Activated CD4-positive, alpha-beta T cell treated with anti-CD3 and anti-CD28 coated beads, Interleukin-2, amount 50 U/mL, for 16 hours (primary cell): ENCODE results near the gene ACP4.
"Not testable (repeated sequence)": the region's sequence is repeated elsewhere in the genome, so short reads cannot be mapped to it uniquely, and the experiment has no call there.

Experiments
- DNase-seq: peaks from one replicate; pipeline ENCODE4 v3.0.0-alpha.2; 2020

The ACP4 gene

DNA sequence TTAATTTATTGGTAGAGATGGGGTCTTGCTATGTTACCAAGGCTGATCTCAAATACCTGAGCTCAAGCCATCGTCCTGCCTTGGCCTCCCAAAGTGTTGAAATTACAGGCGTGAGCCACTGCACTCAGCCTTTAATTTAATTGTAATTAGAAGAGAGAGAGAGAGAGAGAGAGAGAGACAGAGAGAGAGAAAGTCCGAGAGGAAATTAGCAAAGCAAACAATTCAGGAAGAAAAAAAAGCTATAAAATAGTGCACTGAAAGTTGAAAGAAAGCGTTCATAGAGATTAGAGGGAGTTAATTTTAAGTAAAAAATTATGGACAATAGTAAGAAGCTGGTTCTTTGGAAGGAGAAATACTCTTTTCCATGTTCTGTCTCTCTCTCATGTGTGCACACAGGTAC, 13.0 kb upstream of the ACP4 start:
- no peak for DNase-seq

DNA sequence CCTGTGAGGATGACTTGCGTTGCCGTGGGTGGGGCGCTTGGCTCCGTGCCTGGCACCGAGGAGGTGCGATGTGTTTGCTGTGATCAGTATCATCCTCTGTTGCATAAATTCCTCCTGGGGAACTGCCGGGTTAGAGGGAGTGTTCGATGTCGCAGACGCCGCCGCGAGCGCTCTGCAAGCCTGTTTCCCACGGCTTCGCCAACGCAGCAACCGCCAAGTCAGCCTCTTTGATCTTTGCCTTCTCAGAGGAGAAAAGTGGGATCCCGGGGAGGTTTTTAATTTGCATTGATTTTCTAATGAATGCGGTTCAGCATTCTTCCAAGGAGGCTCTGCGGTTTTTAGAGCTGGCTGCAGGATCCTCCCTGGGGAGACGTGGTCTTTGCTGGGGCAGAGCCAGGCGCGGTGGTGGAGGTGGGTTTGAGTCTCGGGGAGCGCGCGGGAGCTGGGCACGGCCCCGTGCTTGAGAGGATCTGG, 12.3 kb upstream of the ACP4 start:
- no peak for DNase-seq

DNA sequence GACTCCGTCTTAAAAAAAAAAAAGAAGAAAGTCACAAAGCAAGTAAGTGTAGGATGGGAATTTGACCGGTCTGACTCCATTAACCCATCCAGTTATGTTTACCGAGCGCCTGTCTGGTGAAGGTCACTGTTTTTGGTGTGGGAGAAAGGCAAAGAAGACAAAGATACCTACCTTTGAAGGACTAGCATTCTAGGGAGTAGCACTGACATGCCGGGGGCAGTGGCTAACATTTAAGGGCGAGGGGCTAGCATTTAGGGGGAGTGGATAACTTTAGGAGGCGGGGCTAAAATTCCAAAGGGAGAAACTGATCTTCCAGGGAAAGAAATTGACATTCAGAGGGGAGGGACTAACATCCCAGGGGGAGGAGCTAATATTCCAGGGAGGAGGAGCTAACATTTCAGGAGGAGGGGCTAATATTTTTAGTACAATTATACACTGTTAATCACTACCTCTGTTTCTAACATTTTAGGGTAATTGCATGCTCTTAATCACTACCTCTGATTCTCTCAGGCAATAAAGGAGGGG, 11.2 kb upstream of the ACP4 start:
- no peak for DNase-seq

DNA sequence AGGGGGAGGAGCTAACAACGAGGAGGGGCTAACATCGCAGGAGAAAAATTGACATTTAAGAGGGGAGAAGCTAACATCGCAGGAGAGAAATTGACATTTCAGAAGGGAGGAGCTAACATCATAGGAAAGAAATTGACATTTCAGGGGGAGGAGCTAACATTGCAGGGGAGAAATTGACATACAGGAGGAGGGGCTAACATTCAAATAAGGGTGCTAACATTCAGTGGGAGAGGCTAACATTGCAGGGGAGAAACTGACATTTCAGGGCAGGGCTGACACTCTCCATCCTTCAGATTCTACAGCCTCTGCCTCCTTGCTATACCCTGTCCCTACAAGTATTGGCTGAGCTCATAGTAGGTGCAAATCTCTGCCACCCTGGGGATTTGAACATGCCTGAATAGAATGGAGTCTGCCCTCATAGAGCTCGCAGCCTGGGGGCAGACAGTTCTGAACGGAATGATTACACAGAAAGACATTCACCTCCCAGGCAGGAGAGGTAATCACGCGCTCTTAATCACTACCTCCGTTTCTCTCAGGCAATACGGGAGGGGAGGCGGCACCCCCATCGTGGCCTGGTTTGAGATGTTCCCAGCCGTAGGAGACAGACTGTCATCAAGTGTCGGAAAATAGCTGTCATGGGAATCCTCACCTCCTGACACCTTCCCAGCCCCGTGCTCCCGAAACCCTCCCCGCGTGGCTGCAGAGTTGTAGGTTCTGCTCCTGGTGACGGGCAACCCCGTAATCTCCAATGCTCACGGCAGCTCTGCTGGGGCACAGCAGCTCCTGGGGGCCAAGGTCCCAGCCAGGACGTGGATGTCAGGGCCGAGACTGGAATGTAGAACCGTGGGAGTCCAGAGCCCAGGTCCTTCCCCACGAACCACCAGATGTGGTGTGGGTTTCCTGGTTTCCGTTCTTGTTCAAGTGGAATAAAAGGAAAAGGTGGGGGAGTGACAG, 10.4 kb upstream of the ACP4 start:
- no peak for DNase-seq

DNA sequence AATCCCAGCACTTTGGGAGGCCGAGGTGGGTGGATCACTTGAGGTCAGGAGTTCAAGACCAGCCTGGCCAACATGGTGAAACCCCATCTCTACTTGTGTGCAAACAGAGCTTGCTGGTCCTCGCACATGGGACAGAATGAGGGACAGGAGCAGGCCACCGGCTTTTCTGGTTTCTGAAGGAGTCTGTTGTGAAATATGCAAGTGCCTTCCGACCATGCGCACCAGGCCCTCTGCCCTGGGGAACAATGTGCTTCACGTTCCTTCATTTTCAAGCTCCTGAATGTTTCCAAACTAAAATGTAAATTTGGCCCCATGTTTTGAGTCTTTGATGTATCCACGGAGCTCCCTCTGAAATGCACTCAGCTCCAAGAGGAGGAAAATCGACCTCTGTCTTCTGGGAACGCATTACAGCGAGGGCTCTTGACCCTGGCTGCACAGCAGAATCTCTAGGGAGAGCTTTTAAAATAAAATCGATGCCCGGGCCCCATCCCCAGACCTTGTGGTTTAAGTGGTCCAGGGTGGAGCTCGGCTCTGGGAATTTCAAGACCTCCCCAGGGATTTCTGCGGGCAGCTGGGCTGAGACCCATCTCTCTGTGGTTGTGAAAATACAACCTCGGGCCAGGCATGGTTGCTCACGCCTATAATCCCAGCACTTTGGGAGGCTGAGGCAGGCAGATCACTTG, 9.3 kb upstream of the ACP4 start:
- no peak for DNase-seq

DNA sequence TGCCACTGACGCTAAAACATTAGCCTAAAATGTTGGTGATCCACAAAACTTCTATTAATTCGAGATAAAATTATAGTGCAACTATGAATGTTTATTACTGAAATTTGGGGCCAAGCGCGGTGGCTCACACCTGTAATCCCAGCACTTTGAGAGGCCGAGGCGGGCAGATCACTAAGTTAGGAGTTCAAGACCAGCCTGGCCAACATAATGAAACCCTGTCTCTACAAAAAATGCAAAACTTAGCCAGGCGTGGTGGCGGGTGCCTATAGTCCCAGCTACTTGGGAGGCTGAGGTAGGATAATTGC, 6.4 kb upstream of the ACP4 start:
- DNase-seq = not testable (repeated sequence)

DNA sequence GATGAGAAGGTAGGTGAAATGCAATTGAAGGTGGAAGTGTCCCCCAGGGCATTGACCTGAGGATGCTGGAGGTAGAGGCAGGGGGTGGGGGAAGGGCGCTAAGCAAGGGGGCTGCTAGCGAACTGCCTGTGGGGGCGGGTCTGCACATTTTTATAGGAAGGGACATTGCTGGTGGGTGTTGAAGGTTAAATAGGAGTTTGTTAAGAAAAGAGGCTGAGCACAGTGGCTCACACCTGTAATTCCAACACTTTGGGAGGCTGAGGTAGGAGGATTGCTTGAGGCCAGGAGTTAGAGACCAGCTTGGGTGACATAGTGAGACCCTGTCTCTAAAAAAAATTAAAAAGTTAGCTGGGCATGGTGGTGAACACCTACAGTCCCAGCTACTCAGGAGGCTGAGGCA, 5.5 kb upstream of the ACP4 start:
- DNase-seq = no peak

DNA sequence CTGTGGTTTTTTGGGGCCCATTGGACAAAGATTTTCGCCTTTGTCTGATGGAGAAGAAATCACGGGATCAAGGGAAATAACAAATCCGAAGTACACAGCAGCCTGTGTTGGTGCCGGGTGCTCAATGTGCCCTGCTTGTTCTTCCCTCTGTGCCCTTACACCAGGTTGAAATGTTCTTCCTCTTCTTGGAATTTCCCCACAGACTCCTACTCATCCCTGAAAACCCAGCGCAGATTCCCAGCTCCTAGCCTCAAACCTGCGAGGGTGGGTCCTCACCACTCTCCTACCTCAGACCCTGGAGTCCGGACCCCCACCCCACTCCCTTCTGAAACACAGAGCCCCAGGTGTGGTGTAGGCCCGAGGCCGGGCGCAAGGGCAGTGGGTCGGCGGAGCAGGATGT, 4.9 kb upstream of the ACP4 start:
- no peak for DNase-seq

DNA sequence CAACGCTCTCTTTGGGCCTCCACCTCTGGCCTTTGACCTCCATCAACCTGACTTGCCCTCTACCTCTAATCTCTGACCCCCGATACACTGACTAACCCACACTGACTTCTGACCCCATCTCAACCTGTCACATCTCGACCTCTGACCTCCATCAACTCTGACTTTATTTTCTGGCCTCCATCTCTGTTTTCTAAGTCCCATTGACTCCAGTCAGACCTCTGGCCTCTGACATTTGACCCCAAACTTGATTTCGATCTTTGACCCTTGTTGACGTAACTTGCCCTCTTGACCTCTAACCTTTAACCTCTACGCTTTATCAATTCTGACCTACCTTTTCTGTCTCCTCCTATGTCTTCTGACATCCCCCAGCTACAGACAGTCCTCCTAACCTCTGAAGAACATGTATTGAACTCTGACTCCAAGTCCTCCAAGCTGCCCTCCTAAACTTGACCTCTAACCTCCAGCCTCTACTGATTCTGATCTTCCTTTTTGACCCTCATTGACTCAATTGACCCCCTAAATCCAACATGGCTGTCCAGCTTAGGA, 780 bp downstream of the ACP4 start:
- DNase-seq = no peak

DNA sequence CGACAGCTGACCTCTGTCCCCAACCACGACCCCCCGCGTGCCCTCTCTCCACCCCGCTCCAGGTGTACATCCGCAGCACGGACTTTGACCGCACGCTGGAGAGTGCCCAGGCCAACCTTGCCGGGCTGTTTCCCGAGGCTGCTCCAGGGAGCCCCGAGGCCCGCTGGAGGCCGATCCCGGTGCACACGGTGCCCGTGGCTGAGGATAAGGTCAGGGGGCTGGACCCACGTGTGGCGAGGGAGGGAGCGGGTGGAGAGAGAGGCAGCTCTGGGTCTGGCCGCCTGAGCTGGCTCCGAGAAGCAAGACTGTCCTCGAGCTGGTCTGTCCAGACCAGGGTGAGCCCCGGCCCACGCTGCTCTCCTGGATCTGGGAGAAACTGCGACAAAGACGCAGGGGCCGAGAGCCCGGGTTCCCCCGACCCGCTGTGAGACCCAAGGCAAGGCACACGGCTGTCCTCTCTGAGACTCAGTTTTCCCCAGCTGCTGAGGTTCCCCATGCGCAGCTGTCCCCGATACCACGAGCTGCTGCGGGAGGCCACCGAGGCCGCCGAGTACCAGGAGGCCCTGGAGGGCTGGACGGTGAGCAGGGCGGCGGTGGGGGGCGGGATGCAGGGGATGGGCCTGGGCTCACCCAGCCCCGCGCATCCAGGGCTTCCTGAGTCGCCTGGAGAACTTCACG, 1.5 kb downstream of the ACP4 start:
- no peak for DNase-seq

DNA sequence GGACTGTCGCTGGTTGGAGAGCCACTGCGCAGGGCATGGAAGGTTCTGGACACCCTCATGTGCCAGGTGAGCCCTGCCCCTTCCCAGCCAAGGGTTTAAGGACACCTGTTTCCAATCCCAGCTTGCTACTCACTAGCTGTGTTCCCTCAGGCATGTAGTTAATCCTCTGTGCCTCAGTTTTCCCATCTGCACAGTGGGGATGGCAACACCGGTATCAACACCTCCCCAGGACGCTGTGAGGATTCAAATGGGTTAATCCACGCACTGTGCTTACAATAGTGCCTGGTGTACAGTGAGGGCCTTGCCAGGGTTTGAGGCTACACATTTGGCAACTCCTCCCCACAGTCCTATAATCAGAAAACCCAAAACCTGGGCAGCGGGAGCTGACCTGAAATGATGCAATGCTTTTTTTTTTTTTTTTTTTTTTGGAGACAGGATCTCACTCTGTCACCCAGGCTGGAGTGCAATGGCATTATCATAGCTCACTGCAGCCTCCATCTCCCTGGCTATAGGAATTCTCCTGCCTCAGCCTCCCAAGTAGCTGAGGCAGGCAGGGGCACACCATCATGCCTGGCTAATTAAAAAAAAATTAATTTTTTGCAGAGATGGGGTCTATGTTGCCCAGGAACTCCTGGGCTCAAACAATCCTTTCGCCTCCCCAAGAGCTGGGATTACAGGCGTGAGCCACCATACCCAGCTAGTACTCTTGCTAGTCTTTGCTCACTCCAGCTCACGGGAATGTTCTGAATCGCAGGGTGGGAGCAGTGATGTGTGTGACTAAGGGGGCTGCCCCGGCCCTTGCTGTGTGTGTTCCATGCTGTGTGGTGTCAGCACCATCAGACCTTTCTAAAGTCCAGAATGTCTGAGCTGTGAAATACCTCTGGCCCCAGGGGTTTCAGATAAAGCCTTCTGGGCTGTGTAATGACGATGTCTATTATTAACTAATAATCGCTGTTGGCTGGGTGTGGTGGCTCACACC, 2.3 kb downstream of the ACP4 start:
- DNase-seq = no peak

DNA sequence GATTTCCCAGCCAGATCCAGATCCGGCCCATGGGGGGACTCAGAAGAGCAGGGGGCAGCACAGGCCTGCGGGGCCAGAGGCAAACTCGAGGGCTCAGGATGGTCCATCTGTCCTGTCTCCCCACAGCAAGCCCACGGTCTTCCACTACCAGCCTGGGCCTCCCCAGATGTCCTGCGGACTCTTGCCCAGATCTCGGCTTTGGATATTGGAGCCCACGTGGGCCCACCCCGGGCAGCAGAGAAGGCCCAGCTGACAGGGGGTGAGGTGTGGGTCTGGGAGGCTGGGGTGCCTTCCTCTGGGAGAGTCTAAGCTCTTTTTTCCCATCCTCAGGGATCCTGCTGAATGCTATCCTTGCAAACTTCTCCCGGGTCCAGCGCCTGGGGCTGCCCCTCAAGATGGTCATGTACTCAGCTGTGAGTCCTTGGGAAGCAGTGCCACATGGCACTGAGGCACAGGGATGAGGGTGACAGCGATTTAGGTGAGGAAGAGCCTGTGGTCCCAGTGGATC, 3.4 kb downstream of the ACP4 start:
- no peak for DNase-seq

DNA sequence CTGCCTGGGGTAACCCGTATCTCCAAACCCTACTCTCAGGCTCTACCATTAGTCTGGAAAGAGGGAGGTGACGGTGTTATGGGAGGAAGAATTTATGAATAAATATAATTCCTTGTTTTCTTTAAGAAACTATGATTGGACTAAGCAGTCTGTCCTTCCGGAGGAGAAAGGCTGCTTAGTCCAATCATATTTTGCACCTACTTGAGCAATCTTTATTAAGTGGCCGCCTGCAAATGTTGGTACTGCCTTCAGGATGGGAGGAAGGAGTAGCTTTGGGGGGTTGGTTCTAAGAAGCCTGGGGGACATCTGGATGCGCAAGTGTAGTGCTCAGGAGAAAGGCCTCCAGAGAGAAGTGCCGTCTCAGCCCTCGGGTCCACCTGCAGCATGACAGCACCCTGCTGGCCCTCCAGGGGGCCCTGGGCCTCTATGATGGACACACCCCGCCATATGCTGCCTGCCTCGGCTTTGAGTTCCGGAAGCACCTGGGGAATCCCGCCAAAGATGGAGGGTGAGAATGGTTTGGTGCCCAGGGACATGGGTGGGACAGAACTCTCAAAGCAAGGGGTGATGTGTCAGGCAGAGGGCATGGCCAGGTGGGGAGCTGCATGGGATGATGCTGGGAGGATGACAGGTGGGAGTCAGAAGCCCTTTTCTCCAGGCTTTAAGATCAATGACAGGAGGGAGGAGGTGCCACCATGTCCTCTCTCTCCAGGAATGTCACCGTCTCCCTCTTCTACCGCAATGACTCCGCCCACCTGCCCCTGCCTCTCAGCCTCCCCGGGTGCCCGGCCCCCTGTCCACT, 4.1 kb downstream of the ACP4 start:
- peak; percentile 60 for DNase-seq

DNA sequence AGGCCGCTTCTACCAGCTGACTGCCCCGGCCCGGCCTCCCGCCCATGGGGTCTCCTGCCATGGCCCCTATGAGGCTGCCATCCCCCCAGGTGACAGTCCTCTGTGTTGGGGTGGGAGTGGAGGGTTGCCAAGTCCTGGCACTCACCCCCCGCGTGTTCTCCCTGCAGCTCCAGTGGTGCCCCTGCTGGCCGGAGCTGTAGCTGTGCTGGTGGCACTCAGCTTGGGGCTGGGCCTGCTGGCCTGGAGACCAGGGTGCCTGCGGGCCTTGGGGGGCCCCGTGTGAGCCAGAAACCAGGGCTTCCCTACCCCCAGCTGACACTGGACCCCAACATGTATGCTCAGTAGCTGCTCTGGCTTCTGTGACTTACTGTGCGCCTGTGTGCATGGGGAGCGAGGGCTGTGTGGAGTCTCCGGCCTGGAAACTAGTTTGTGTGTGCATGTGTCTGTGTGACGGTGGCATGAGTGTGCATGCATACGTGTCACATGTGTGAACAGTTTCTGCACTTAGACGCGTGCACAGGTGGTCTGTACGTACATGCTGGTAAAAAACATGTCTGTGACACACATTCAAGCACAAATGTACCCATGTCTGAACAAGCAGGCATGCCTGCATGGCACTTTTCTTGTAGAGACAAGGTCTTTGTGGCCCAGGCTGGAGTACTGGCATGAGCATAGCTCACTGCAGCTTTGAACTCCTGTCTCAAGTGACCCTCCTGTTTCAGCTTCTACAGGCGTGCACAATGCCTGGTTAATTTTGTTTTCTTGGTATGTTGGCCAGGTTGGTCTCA, 4.9 kb downstream of the ACP4 start:
- DNase-seq = peak; percentile 55

DNA sequence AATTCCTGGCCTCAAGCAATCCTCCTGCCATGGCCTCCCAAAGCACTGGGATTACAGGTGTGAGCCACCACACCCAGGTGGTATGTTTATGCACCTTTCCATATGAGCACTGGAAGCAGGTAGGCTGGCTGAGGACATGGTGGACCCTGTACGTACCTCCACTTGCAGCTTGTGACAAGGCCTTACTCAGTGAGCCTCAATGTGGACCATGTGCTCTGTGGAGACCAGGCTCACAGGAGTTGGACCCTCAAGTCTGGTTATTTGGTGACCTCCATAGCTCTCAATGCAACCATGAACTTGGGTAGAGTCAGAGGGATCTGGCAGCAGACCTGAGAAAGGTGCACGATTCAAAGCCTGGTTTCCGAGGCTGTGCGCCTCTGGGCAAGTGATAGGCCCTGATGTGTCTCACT, 5.5 kb downstream of the ACP4 start:
- no peak for DNase-seq

DNA sequence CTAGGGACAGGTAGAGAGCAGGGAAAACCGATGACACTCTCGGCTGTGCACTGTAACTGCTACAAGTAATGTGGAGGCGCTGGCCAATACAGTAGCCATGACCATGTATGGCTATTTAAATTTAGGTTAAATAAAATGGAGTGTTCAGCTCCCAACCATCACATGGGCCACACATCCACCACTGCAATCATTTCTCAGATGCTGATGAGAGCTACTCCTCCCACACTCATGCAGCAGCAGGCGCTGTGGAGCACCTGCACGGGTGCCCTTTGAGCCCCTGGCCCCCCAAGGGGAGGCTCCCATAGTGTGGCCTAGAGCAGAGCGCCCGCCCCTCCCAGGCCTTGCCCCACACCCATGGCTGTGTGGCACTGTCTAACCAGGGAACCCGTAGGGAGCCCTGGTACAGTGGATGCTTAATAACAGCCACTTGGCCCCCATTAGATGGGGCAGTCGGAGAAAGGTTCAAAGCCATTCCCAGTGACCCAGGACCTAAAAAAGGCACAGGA, 6.0 kb downstream of the ACP4 start:
- DNase-seq = peak; percentile 29

DNA sequence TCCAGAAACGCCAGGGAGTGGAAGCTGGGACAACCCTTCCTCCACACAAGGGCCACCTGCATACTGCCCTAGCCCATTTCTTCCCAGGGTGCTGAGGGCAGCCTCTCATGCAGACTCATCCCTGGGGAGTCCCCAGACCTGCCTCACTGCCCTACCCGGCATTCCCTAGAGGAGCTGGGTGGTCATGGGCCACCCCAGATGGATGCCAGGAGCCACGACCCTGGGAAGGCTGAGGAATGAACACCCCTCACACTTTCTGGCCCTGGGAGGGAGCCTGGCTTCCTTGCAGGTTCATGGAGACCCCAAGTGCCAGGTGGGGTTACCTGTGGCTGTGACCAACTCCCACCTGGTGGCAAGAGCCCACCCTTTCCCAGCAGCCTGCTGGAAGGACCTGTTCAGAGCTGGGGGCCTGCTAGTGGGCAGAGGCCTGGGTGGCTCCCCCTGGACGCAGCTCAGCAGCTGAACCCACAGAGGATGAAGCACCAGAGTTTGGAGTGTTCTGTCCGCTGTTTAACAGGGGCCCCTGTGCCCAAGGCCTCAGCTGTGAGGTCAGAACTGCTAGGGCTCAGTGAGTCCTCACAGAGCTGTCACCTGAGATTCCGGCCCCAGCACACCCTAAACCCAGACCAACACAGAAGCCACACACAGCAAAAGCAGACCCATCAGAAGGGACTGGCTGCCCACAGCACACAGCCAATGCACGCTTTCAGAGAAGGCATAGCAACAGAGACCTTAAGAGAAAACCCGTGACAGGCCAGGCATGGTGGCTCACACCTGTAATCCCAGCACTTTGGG, 6.6 kb downstream of the ACP4 start:
- DNase-seq = no peak

DNA sequence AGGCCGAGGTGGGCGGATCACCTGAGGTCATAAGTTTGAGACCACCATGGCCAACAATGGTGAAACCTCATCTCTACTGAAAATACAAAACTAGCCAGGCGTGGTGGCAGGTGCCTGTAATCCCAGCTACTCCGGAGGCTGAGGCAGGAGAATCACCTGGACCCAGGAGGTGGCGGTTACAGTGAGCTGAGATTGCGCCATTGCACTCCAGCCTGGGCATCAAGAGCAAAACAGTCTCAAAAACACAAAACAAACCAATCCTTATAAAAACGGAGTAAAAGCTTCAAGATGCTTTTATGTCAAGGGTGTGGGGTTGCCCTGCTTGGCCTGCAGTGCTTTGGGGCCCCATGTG, 7.2 kb downstream of the ACP4 start:
- no peak for DNase-seq
